NCI-H2171 treated with DMSO at 0.1 percent for 48 hours (cell line): ENCODE results near the gene CDIP1.

Source experiments
- DNase-seq: peaks from one replicate; lab custom pipeline; 2025; lab: John Stamatoyannopoulos, UW

The CDIP1 gene

GRCh38 chr16:4513881-4514280, 24.7 kb downstream of the CDIP1 start:
- no peak for DNase-seq

GRCh38 chr16:4513086-4513860, 25.3 kb downstream of the CDIP1 start:
- no peak for DNase-seq

GRCh38 chr16:4512473-4512872, 26.1 kb downstream of the CDIP1 start:
- no peak for DNase-seq

- peak; percentile 79 for DNase-seq
Observed at GRCh38 chr16:4511441-4512082, 27.0 kb downstream of the CDIP1 start.

GRCh38 chr16:4510747-4511426, 27.7 kb downstream of the CDIP1 start:
- no peak for DNase-seq

- DNase-seq: no peak
Observed at GRCh38 chr16:4510131-4510530, 28.4 kb downstream of the CDIP1 start.

GRCh38 chr16:4509420-4509819, 29.2 kb downstream of the CDIP1 start:
- DNase-seq: no peak

GRCh38 chr16:4508806-4509205, 29.8 kb downstream of the CDIP1 start:
- no peak for DNase-seq

GRCh38 chr16:4507588-4508345, 30.8 kb downstream of the CDIP1 start:
- DNase-seq: no peak

- peak; percentile 64 for DNase-seq
Observed at GRCh38 chr16:4506450-4506849, 32.1 kb downstream of the CDIP1 start.

- DNase-seq: no peak
Observed at GRCh38 chr16:4505356-4506147, 33.0 kb downstream of the CDIP1 start.

GRCh38 chr16:4501071-4501478, 37.5 kb downstream of the CDIP1 start:
- DNase-seq: no peak

- no peak for DNase-seq
Observed at GRCh38 chr16:4500272-4500671, 38.3 kb downstream of the CDIP1 start.

GRCh38 chr16:4499196-4499555, 39.4 kb downstream of the CDIP1 start:
- DNase-seq: no peak

- DNase-seq: no peak
Observed at GRCh38 chr16:4498546-4499195, 39.9 kb downstream of the CDIP1 start.

- no peak for DNase-seq
Observed at GRCh38 chr16:4496305-4496704, 42.3 kb downstream of the CDIP1 start.

GRCh38 chr16:4495766-4496165, 42.8 kb downstream of the CDIP1 start:
- no peak for DNase-seq

GRCh38 chr16:4494746-4495490, 43.7 kb downstream of the CDIP1 start:
- no peak for DNase-seq

- DNase-seq: no peak
Observed at GRCh38 chr16:4491898-4492297, 46.7 kb downstream of the CDIP1 start.

GRCh38 chr16:4489030-4489429, 49.5 kb downstream of the CDIP1 start:
- no peak for DNase-seq
